Right kidney (tissue), 1 donor: ENCODE data around the gene DBR1.

ENCODE experiments used
- DNase-seq: peaks from one replicate; pipeline ENCODE4 v3.0.0-alpha.2; 2016

DBR1 gene

GRCh38 chr3:138124706-138125355, 49.9 kb downstream of the DBR1 start:
- no peak for DNase-seq

DNA sequence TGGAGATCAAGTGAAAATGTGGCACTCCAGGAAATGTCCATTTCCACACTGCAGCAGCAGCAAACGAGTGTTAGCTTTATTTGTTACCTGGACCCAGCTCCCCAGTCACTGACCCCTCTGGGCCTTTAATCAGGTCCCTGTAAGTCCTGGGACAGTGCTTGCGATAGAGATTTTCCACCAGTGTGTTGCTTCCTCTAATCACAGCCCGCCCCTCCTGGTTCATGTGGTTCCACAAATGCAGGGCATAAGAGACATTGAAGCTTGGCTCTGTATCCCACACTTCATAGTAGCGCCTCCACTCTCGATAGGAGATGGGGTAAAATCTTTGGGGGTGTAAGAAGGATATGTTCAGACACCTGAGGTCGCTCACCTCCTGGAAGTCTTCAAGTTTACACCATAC, 50.5 kb downstream of the DBR1 start:
- no peak for DNase-seq

- DNase-seq, result no peak
Measured at GRCh38 chr3:138119423-138119766, 55.3 kb downstream of the DBR1 start.

GRCh38 chr3:138118612-138119422, 55.9 kb downstream of the DBR1 start:
- DNase-seq, result peak; percentile 64

DNA sequence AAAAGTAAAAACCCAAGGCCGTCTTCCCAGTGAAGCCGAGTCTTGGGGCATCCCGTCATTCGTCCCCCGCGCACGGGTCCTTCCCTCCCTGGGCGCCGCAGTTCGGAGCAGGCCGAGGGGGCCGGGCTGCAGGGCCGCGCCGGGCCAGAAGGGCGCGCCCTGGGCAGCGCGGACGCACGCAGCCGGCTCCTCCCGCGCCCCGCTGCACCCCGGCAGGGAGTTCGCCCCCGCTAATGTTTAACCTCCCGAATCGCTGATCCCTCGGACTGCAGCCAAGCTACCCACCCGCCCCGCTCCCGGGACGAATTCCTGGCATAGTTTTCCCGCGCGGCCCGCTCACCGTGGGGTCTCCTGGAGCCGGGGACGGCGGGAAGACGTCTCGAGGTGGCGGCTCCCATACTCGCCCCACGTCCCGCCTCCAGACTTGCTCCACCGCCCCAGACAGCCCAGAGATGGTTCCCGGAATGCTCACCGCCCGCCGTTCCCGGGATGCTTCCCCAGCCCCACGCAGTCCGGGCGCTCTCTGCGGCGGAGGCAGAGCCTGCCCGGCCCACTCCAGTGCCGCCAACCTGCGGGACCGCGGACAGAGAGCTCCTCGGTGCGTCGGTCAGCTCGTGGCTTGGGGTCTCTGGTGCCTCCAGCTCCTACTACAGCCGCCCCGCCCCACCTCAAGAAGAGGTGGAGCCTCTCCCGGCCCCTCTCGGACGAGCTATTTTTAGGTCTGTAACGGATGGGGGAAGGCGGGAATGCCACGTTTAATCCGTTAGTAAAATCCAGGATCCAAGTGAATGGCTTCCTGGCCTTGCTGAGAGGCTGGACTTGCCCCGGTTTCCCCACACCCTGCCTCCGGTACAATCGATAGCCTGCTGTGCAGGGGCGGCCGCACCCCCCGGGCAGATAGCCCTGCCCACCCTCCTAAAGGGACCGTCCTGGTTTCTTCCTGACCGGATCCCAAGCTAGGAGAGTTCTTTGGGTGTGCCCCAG, 59.4 kb downstream of the DBR1 start, which contains the start of gene DZIP1L:
Gene DZIP1L, minus strand, starts transcription at position 621 of the 984 bp plus-strand sequence. CDS start 11,637 bp downstream, outside the sequence.
- DNase-seq, result peak; percentile 93

DNA sequence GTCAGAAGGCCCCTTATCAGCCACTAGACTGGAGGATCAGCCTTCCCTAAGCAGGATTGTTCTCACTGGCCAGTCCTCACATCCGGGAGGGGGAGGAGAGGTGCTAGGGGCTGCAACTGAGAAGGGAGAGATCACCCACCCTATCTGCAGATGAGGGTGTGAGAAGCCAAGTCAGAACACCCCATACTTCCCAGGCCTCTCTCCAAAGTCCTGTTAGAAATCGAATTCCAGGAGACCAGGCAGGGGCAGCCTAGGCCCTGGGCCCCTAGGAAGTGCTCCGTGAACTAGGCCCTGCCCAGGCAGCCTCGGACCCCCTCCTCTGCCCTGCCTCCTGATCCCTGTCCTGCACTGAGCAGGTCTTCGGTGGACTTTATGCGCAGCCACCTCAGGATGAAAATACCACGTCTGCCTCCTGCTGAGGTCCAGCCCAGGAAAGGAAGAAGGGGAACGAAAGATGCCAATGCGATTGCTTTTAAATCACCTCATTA, 60.2 kb downstream of the DBR1 start:
- DNase-seq, result no peak

DNA sequence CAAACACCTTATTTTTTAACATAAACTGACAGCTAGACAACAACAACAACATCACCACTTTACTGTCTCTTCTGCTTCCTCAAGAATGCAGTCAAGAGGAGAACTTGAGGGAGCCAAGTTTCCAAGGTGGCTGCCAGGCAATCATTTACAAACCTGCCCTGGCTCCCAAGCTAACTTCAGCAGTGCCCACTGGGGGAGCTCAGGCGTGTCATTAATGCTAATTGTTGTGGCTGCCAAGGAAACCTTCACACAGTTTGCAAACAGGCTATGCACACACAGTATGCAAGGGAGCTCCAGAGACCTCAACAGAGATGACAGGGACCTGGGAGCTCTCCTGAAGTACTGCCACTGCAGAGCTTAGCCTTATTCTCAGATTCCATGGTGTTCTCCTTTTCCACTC, 61.4 kb downstream of the DBR1 start:
- DNase-seq, result peak; percentile 39

DNA sequence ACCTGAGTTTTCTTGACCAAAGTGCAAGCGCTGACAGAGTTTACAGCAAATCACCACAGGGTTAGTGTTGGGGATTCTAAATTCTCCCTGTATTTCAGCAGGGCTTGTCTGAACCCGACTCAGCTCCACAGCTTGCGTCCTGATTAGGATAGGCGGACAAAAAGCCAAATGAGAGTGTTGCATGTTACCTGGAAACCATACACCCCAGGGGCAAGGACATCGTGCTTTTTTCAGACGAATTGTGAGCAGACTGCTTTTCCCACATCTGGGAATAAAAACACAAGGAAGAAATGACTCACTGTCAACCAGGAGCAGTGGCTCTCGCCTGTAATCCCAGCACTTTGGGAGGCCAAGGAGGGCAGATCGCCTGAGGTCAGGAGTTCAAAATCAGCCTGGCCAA, 62.4 kb downstream of the DBR1 start:
- no peak for DNase-seq
